ENCODE measurements around the gene TBC1D32. TPM values are rescaled to one million over a fixed set of nuclear protein-coding genes. Genes with fewer than 3 reads are reported as not detected.

Gene TBC1D32
- total RNA-seq, 1 experiment from 2014 or later, result 6.2 TPM

DNA sequence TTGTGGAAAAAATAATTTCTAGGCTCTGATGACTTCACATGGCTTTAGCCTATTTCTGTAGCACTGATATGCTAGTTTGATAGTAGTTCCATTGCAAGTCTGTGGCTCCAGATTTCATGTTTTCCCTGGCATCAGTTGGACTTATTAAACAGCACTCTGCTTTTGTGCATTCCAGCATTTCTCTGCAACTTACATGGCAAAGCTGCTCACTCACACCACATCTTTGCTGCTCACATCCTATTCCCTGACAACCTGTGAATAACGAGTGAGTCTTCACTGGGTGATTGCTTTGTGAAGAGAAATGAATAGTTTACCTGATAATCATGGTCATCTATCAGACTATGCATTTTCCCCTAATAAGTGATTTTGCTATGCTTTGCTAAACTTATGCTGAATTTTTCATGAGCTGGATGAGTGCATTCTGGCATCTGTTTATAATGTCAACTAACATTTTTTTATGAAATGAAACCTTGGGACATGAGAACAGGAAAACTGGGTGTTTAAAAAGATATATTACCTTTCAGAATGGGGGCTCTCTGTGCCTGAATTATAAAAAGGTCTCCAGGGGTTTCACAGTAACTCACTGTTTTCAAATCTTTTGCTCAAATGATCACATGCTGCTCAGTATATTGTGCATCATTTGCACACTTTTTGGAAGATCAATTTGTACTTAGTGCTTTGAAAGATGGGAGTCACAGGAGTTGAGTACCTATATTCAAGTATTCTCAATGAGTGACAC is 301.8 kb downstream of the TBC1D32 start:
- no peak for DNase-seq (ENCODE audit: extremely low read depth, low read depth)

Small RNA genes within 50 kb of the gene (small RNA-seq; reads per million reads assigned to genes)
- gene RF00019, result 0 reads per million in 2 experiments
- 0 reads per million in 2 experiments for gene RNU6-1286P

Other genes starting within 250 kb of the TBC1D32 start
- gene GJA1, start 101.2 kb upstream of the TBC1D32 start, total RNA-seq (2014; rRNA removed; shearing (Covaris generic)), result 31.8 and 34.1 TPM in 2 replicates